Activated CD8-positive, alpha-beta T cell treated with anti-CD3 and anti-CD28 coated beads for 36 hours (primary cell): ENCODE data around the gene PRR20B. TPM values are rescaled to one million over a fixed set of nuclear protein-coding genes. Genes with fewer than 3 reads are reported as not detected.
"Not testable (repeated sequence)": the region's sequence is repeated elsewhere in the genome, so short reads cannot be mapped to it uniquely, and the experiment has no call there.

Source experiments
- ATAC-seq: fragments of 200-7000 bp; cut with Tn5 transposase; one replicate; pipeline ENCODE4 v1.10.0; 2021; ENCODE audit warnings: mild to moderate bottlenecking, moderate library complexity
- CTCF ChIA-PET: fragments of 350-600 bp; sonication (Branson Sonifier 250); formaldehyde crosslinking; loops from one replicate; lab custom pipeline; 2021; ENCODE audit warnings: antibody characterized with exemption; lab: Charles Lee
- POLR2A ChIA-PET: fragments of 350-600 bp; sonication (Branson Sonifier 250); formaldehyde crosslinking; loops from one replicate; lab custom pipeline; 2021; ENCODE audit warnings: antibody characterized with exemption; lab: Charles Lee
- DNase-seq: peaks from one replicate; pipeline ENCODE4 v3.0.0-alpha.2; 2020
- H3K27ac Mint-ChIP-seq: one replicate; pipeline ENCODE4 v1.8.0; 2021; ENCODE audit warnings: mild to moderate bottlenecking, mixed read lengths
- H3K27me3 Mint-ChIP-seq: one replicate; pipeline ENCODE4 v1.8.0; 2021; ENCODE audit warnings: mixed read lengths
- H3K36me3 Mint-ChIP-seq: one replicate; pipeline ENCODE4 v1.8.0; 2021; ENCODE audit warnings: low read depth, mixed read lengths
- H3K4me1 Mint-ChIP-seq: one replicate; pipeline ENCODE4 v1.8.0; 2021; ENCODE audit warnings: low read depth, mixed read lengths
- H3K4me3 Mint-ChIP-seq: one replicate; pipeline ENCODE4 v1.8.0; 2021; ENCODE audit warnings: mild to moderate bottlenecking, moderate library complexity, mixed read lengths
- H3K9me3 Mint-ChIP-seq: one replicate; pipeline ENCODE4 v1.8.0; 2021; ENCODE audit warnings: mixed read lengths
- CTCF ChIP-seq: fragments of 200-600 bp; IDR thresholded peaks from one replicate; pipeline ENCODE4 v1.8.0; 2022; ENCODE audit warnings: antibody characterized with exemption, mild to moderate bottlenecking
- intact Hi-C: fragments of 100-400 bp; cut with micrococcal nuclease; formaldehyde crosslinking; loops from one replicate; pipeline ENCODE4 v1.10.0; 2022
- total RNA-seq, 2 experiments: library from RNA; stranded (reverse); gene quantifications; one replicate each; pipeline ENCODE4 v1.2.3, GENCODE V29; 2021

Gene PRR20B
- total RNA-seq, 2 experiments from 2014 or later = not detected

- ATAC-seq = no peak
- intact Hi-C loops = no loop called here
- no peaks in the 10 kb centered on the region for H3K36me3 Mint-ChIP-seq
- DNase-seq = no peak
- H3K27me3 Mint-ChIP-seq = no peaks in the 10 kb centered on the region
- POLR2A ChIA-PET = no interaction called here
- peaks cover 7% of the 10 kb centered on the region for H3K9me3 Mint-ChIP-seq
- TF ChIP-seq CTCF = no peak
- H3K4me3 Mint-ChIP-seq = no peak overlapping the region
- no peaks in the 10 kb centered on the region for H3K4me1 Mint-ChIP-seq
- CTCF ChIA-PET = no interaction called here
- no peak overlapping the region for H3K27ac Mint-ChIP-seq
Observed at GRCh38 chr13:57138988-57139387, 8.3 kb upstream of the PRR20B start.

- POLR2A ChIA-PET, CTCF ChIA-PET, H3K4me3 Mint-ChIP-seq, H3K27ac Mint-ChIP-seq, DNase-seq, ATAC-seq, H3K36me3 Mint-ChIP-seq, intact Hi-C loops, H3K9me3 Mint-ChIP-seq, H3K27me3 Mint-ChIP-seq, H3K4me1 Mint-ChIP-seq: not testable (repeated sequence)
Observed at GRCh38 chr13:57139781-57140180, 7.5 kb upstream of the PRR20B start.

- CTCF ChIA-PET, H3K4me3 Mint-ChIP-seq, intact Hi-C loops, POLR2A ChIA-PET, H3K9me3 Mint-ChIP-seq, H3K27ac Mint-ChIP-seq, H3K27me3 Mint-ChIP-seq, DNase-seq, H3K36me3 Mint-ChIP-seq, H3K4me1 Mint-ChIP-seq, ATAC-seq: not testable (repeated sequence)
Observed at GRCh38 chr13:57140235-57140968, 6.9 kb upstream of the PRR20B start, which contains the start of gene PRR20A. Gene PRR20A (plus strand): TSS chr13:57140918. CDS start chr13:57141305, 387 bp downstream.

GRCh38 chr13:57148106-57148505 is 818 bp downstream of the PRR20B start:
- CTCF ChIA-PET, H3K9me3 Mint-ChIP-seq, H3K27me3 Mint-ChIP-seq, intact Hi-C loops, H3K4me3 Mint-ChIP-seq, ATAC-seq, H3K4me1 Mint-ChIP-seq, H3K36me3 Mint-ChIP-seq, H3K27ac Mint-ChIP-seq, POLR2A ChIA-PET, DNase-seq: not testable (repeated sequence)

DNA sequence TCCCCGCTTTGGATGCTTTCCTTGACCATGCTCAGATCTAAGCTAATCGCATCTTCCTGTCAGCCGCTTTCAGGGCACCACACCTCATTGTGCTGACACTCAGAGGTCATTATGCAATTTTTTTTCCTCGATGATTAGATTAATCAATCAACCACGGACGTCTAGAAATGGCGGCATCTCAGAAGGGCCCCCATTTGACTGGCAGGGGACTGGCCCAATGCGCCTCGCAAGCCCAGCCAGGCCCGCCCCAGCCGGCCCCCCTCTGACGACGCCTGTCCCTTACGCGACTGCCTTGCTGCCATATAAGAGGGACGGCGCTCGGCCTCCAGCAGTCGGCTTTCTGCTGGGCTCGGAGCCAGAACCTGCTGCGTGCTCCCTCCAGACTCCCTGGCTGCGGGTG is 6.5 kb downstream of the PRR20B start, which contains the start of gene PRR20C:
Gene PRR20C (plus strand): TSS at position 301 of the 400 bp plus-strand sequence. CDS start 387 bp downstream, outside the sequence.
- CTCF ChIA-PET, H3K4me1 Mint-ChIP-seq, POLR2A ChIA-PET, H3K4me3 Mint-ChIP-seq, ATAC-seq, H3K9me3 Mint-ChIP-seq, H3K27ac Mint-ChIP-seq, intact Hi-C loops, H3K27me3 Mint-ChIP-seq, DNase-seq, H3K36me3 Mint-ChIP-seq: not testable (repeated sequence)

GRCh38 chr13:57160332-57160731 is 13.0 kb downstream of the PRR20B start, which contains the start of gene PRR20D:
Gene PRR20D (plus strand): TSS chr13:57160632. CDS start chr13:57161019, 387 bp downstream.
- H3K4me1 Mint-ChIP-seq, intact Hi-C loops, H3K9me3 Mint-ChIP-seq, ATAC-seq, H3K27ac Mint-ChIP-seq, H3K27me3 Mint-ChIP-seq, POLR2A ChIA-PET, H3K36me3 Mint-ChIP-seq, H3K4me3 Mint-ChIP-seq, DNase-seq, CTCF ChIA-PET: not testable (repeated sequence)

DNA sequence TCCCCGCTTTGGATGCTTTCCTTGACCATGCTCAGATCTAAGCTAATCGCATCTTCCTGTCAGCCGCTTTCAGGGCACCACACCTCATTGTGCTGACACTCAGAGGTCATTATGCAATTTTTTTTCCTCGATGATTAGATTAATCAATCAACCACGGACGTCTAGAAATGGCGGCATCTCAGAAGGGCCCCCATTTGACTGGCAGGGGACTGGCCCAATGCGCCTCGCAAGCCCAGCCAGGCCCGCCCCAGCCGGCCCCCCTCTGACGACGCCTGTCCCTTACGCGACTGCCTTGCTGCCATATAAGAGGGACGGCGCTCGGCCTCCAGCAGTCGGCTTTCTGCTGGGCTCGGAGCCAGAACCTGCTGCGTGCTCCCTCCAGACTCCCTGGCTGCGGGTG is 19.6 kb downstream of the PRR20B start, which contains the start of gene PRR20E:
Gene PRR20E (plus strand): TSS at position 301 of the 400 bp plus-strand sequence. CDS start 387 bp downstream, outside the sequence.
- H3K9me3 Mint-ChIP-seq, DNase-seq, ATAC-seq, H3K4me1 Mint-ChIP-seq, intact Hi-C loops, H3K4me3 Mint-ChIP-seq, CTCF ChIA-PET, H3K27ac Mint-ChIP-seq, H3K36me3 Mint-ChIP-seq, H3K27me3 Mint-ChIP-seq, POLR2A ChIA-PET: not testable (repeated sequence)

DNA sequence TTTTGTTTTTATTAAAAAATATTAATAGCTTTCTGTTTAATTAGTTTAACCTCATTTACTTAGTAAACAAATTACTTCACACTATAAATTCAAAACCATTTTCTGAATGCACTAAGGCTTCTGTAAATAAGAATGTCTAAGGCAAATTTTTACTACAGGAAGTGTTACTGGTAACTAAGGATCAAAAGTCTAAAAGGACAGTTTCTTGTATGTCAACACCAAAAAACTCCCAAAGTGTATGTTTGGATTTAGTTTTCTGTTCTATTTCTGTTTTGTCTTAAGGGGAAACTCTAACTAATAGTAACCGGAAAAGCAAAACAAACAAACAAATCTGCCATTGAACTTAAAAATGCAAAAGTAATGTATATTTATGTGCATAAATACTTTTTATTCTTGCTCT is 44.4 kb downstream of the PRR20B start:
- DNase-seq (no peak), ATAC-seq (no peak)
- POLR2A ChIA-PET = no interaction called here
- Mint-ChIP-seq H3K9me3 (peaks cover 6% of the 10 kb centered on the region), H3K36me3 (no peaks in the 10 kb centered on the region), H3K27ac (no peak overlapping the region), H3K4me1 (no peaks in the 10 kb centered on the region), H3K27me3 (no peaks in the 10 kb centered on the region), H3K4me3 (no peak overlapping the region)
- no peak for TF ChIP-seq CTCF
- CTCF ChIA-PET = no interaction called here
- intact Hi-C loops = no loop called here
